HUES64 (cell line): Measurements from ENCODE around the gene PCK1.
A peak's percentile ranks its signal among the peaks of the same experiment; 100 is the strongest.

Experiments
- H3K27ac ChIP-seq: 2 replicates; pipeline ENCODE4 v1.7.0; 2013; ENCODE audit warnings: low read depth, low read length, inconsistent platforms
- H3K27me3 ChIP-seq: 2 replicates; pipeline ENCODE4 v1.6.1; 2013; ENCODE audit warnings: mild to moderate bottlenecking, low read length; ENCODE audit not compliant: insufficient read depth
- H3K36me3 ChIP-seq: 2 replicates; pipeline ENCODE4 v1.6.1; 2013; ENCODE audit warnings: mild to moderate bottlenecking, low read length; ENCODE audit not compliant: insufficient read depth
- H3K4me1 ChIP-seq: 2 replicates; pipeline ENCODE4 v1.6.1; 2013; ENCODE audit warnings: mild to moderate bottlenecking, low read length, moderate library complexity; ENCODE audit not compliant: insufficient read depth
- H3K4me3 ChIP-seq: 2 replicates; pipeline ENCODE4 v1.5.1; 2013; ENCODE audit warnings: mild to moderate bottlenecking, low read length, moderate library complexity
- H3K9ac ChIP-seq: 2 replicates; pipeline ENCODE4 v1.6.1; 2013; ENCODE audit warnings: mild to moderate bottlenecking, low read depth, low read length
- H3K9me3 ChIP-seq: 2 replicates; pipeline ENCODE4 v1.6.1; 2013; ENCODE audit warnings: low read depth, low read length; ENCODE audit not compliant: insufficient read depth
- WGBS: fragments of 150-250, 120-280 bp; methylation state at CpG from one replicate; pipeline ENCODE4 v1.1.7; 2013; ENCODE audit warnings: missing lambda C conversion rate; 5-methylcytosine and 5-hydroxymethylcytosine counted together

PCK1 gene

GRCh38 chr20:57592263-57593092 lies 31.6 kb downstream of the PCK1 start:
- Histone ChIP-seq H3K9me3 (0 out of 2 replicates have a peak, but pooled peaks cover 4% of the 10 kb centered on the region), H3K4me3 (no peak overlapping the region)
- WGBS: 93% methylated on average over 22 of the region's 22 CpGs

GRCh38 chr20:57593134-57593886 lies 32.4 kb downstream of the PCK1 start:
- 77% methylated on average over 17 of the region's 17 CpGs for WGBS
- Histone ChIP-seq H3K4me1 (no peaks in the 10 kb centered on the region), H3K27me3 (no peaks in the 10 kb centered on the region), H3K4me3 (no peak overlapping the region), H3K36me3 (no peaks in the 10 kb centered on the region), H3K27ac (no peak overlapping the region), H3K9me3 (no peaks in the 10 kb centered on the region), H3K9ac (no peak overlapping the region)

More at GRCh38 chr20:57592263-57593092, 31.6 kb downstream of the PCK1 start:
- Histone ChIP-seq H3K27ac (no peak overlapping the region), H3K27me3 (no peaks in the 10 kb centered on the region), H3K4me1 (no peaks in the 10 kb centered on the region), H3K36me3 (no peaks in the 10 kb centered on the region), H3K9ac (no peak overlapping the region)

GRCh38 chr20:57594092-57594951 lies 33.4 kb downstream of the PCK1 start:
- H3K4me1 ChIP-seq: no peaks in the 10 kb centered on the region
- WGBS: 44% methylated on average over 26 of the region's 27 CpGs
- H3K9me3 ChIP-seq: no peaks in the 10 kb centered on the region
- H3K27ac ChIP-seq: no peak overlapping the region
- H3K27me3 ChIP-seq: no peaks in the 10 kb centered on the region
- no peak overlapping the region for H3K9ac ChIP-seq
- no peaks in the 10 kb centered on the region for H3K36me3 ChIP-seq
- H3K4me3 ChIP-seq: no peak overlapping the region

GRCh38 chr20:57595041-57596030 lies 34.4 kb downstream of the PCK1 start:
- Histone ChIP-seq H3K4me3 (no peak overlapping the region), H3K9ac (no peak overlapping the region), H3K27me3 (no peaks in the 10 kb centered on the region), H3K36me3 (no peaks in the 10 kb centered on the region), H3K4me1 (no peaks in the 10 kb centered on the region), H3K9me3 (no peaks in the 10 kb centered on the region), H3K27ac (no peak overlapping the region)
- 92% methylated on average over 25 of the region's 25 CpGs for WGBS

- Histone ChIP-seq H3K27ac (no peak overlapping the region), H3K4me3 (no peak overlapping the region)
- 80% methylated on average over 11 of the region's 11 CpGs for WGBS
Observed at GRCh38 chr20:57596358-57596757, 35.4 kb downstream of the PCK1 start.

GRCh38 chr20:57596998-57597939 lies 36.4 kb downstream of the PCK1 start:
- Histone ChIP-seq H3K27ac (no peak overlapping the region), H3K9me3 (no peaks in the 10 kb centered on the region), H3K4me1 (no peaks in the 10 kb centered on the region), H3K4me3 (peak overlapping the region; percentile 35), H3K27me3 (no peaks in the 10 kb centered on the region), H3K36me3 (no peaks in the 10 kb centered on the region), H3K9ac (no peak overlapping the region)
- WGBS: 24% methylated on average over 39 of the region's 39 CpGs

More at GRCh38 chr20:57596358-57596757, 35.4 kb downstream of the PCK1 start:
- H3K9ac ChIP-seq: no peak overlapping the region
- no peaks in the 10 kb centered on the region for H3K27me3 ChIP-seq
- H3K4me1 ChIP-seq: no peaks in the 10 kb centered on the region
- no peaks in the 10 kb centered on the region for H3K36me3 ChIP-seq
- no peaks in the 10 kb centered on the region for H3K9me3 ChIP-seq

GRCh38 chr20:57598060-57598459 lies 37.1 kb downstream of the PCK1 start:
- H3K4me1 ChIP-seq: no peaks in the 10 kb centered on the region
- no peaks in the 10 kb centered on the region for H3K36me3 ChIP-seq
- no peak overlapping the region for H3K9ac ChIP-seq
- no peaks in the 10 kb centered on the region for H3K27me3 ChIP-seq
- H3K4me3 ChIP-seq: no peak overlapping the region
- H3K27ac ChIP-seq: no peak overlapping the region
- WGBS: 18% methylated on average over 7 of the region's 10 CpGs
- H3K9me3 ChIP-seq: no peaks in the 10 kb centered on the region

- Histone ChIP-seq H3K27ac (no peak overlapping the region), H3K27me3 (no peaks in the 10 kb centered on the region), H3K9ac (no peak overlapping the region), H3K9me3 (no peaks in the 10 kb centered on the region), H3K36me3 (no peaks in the 10 kb centered on the region), H3K4me1 (no peaks in the 10 kb centered on the region), H3K4me3 (no peak overlapping the region)
- 87% methylated on average over 5 of the region's 5 CpGs for WGBS
Observed at GRCh38 chr20:57598491-57598890, 37.6 kb downstream of the PCK1 start.

GRCh38 chr20:57600320-57601210 lies 39.7 kb downstream of the PCK1 start:
- Histone ChIP-seq H3K4me3 (no peak overlapping the region), H3K27me3 (no peaks in the 10 kb centered on the region)
- WGBS: 86% methylated on average over 10 of the region's 13 CpGs

More at GRCh38 chr20:57600320-57601210, 39.7 kb downstream of the PCK1 start:
- Histone ChIP-seq H3K36me3 (no peaks in the 10 kb centered on the region), H3K4me1 (no peaks in the 10 kb centered on the region), H3K9me3 (no peaks in the 10 kb centered on the region), H3K9ac (no peak overlapping the region), H3K27ac (no peak overlapping the region)
